H1 (cell line): ENCODE results near the gene CCDC13. TPM values are rescaled to one million over a fixed set of nuclear protein-coding genes. Genes with fewer than 3 reads are reported as not detected.

ENCODE experiments used
- CHD1 ChIP-seq: IDR thresholded peaks from 2 replicates; pipeline ENCODE4 v1.6.1; 2012; ENCODE audit warnings: low read depth, low read length, improper control_type of control experiment
- NANOG ChIP-seq: IDR thresholded peaks from 2 replicates; pipeline ENCODE4 v1.6.1; 2011; ENCODE audit warnings: low read length, low read depth, mild to moderate bottlenecking, inconsistent platforms; ENCODE audit not compliant: insufficient read depth, poor library complexity, severe bottlenecking
- RBBP5 ChIP-seq: IDR thresholded peaks from 2 replicates; pipeline ENCODE4 v1.7.1; 2012; ENCODE audit warnings: low read depth, mild to moderate bottlenecking, inconsistent platforms, low read length, moderate library complexity, borderline replicate concordance
- SIRT6 ChIP-seq: IDR thresholded peaks from one replicate; pipeline ENCODE4 v1.7.1; 2012; ENCODE audit warnings: low read length, inconsistent platforms
- SP4 ChIP-seq: IDR thresholded peaks from 2 replicates; pipeline ENCODE4 v1.6.1; 2012; ENCODE audit warnings: low read length, inconsistent platforms
- polyA plus RNA-seq, 7 experiments: library from polyadenylated mRNA; depleted of rRNA in 3 of 7; stranded (reverse) in 5 of 7; unstranded in 2 of 7; fragments of >200 nt in 5 of 7; fragments of 200-250 nt in 2 of 7; gene quantifications; 1 replicate in 5 of 7; 2 replicates in 1 of 7; 4 replicates in 1 of 7; pipeline versions ENCODE4 v1.2.1 to v1.2.3, GENCODE V29; 2011 to 2013; ENCODE audit warnings: missing spikeins in 2 of 7, mixed read lengths in 2 of 7
- total RNA-seq: library from RNA; stranded (reverse); fragmentation: NEBNext Ultra II Directional; extraction: Animal tissue kit (Norgen Biotek cat#: 25700); gene quantifications from 2 replicates; pipeline ENCODE4 v1.2.1, GENCODE V29; 2021

The CCDC13 gene
- total and polyA plus RNA-seq, 2 of the 8 experiments (the other 6 are each of a cell fraction or from before 2014, with no cell fraction given), result 0.06 TPM; not detected in 1

GRCh38 chr3:42729404-42730145, 43.5 kb downstream of the CCDC13 start (continued):
- TF ChIP-seq CHD1, result no peak
- TF ChIP-seq SP4, result no peak
- no peak for TF ChIP-seq SIRT6
- TF ChIP-seq RBBP5, result no peak
- TF ChIP-seq NANOG, result no peak
- TF ChIP-seq, all 59 proteins: peak for 0
